Keratinocyte (primary cell): ENCODE data around the gene CPB1. TPM values are rescaled to one million over a fixed set of nuclear protein-coding genes. Genes with fewer than 3 reads are reported as not detected.

ENCODE experiments used
- DNase-seq: peaks from one replicate; pipeline ENCODE4 v3.0.0-alpha.2; 2011; ENCODE audit warnings: low read depth, missing footprints, low spot score
- FAIRE-seq: peaks from 2 replicates; lab custom pipeline; 2011; peaks lifted over from hg19 to GRCh38; lab: Jason Lieb, UNC
- H2AFZ ChIP-seq: 2 replicates; pipeline ENCODE4 v1.6.0; 2012; ENCODE audit warnings: low read length, control low read depth, inconsistent platforms; ENCODE audit not compliant: control insufficient read depth
- H3K27ac ChIP-seq: 2 replicates; pipeline ENCODE4 v1.5.1; 2011; ENCODE audit warnings: low read length; ENCODE audit not compliant: control insufficient read depth, insufficient read depth
- H3K27me3 ChIP-seq: 3 replicates; pipeline ENCODE4 v1.6.0; 2011; ENCODE audit warnings: low read length; ENCODE audit not compliant: control insufficient read depth, insufficient read depth; ENCODE audit errors: extremely low read depth
- H3K36me3 ChIP-seq, 2 experiments: 2 replicates in 1 of 2; 3 replicates in 1 of 2; pipeline ENCODE4 v1.5.1; 2011; ENCODE audit warnings: low read length in 2 of 2, mild to moderate bottlenecking in 1 of 2; ENCODE audit not compliant: control insufficient read depth in 2 of 2, insufficient read depth in 2 of 2; ENCODE audit errors: extremely low read depth in 1 of 2
- H3K4me1 ChIP-seq: 3 replicates; pipeline ENCODE4 v1.5.1; 2011; ENCODE audit warnings: low read length; ENCODE audit not compliant: control insufficient read depth, insufficient read depth; ENCODE audit errors: extremely low read depth
- H3K4me2 ChIP-seq: 3 replicates; pipeline ENCODE4 v1.6.0; 2011; ENCODE audit warnings: low read depth, low read length; ENCODE audit not compliant: control insufficient read depth, insufficient read depth; ENCODE audit errors: extremely low read depth
- H3K4me3 ChIP-seq, 3 experiments: fragments of 200-600 bp in 1 of 3; sonication (generic) in 1 of 3; 2 replicates in 2 of 3; 3 replicates in 1 of 3; pipeline ENCODE4 v1.5.1; 2011 to 2016; ENCODE audit warnings: low read length in 3 of 3, mild to moderate bottlenecking in 3 of 3, control low read depth in 2 of 3, inconsistent platforms in 1 of 3, low read depth in 1 of 3, mixed read lengths in 1 of 3, mixed run types in 1 of 3, moderate library complexity in 1 of 3; ENCODE audit not compliant: control insufficient read depth in 2 of 3, insufficient read depth in 2 of 3; ENCODE audit errors: extremely low read depth in 1 of 3
- H3K79me2 ChIP-seq: 2 replicates; pipeline ENCODE4 v1.6.0; 2012; ENCODE audit warnings: low read length; ENCODE audit not compliant: control insufficient read depth, insufficient read depth
- H3K9ac ChIP-seq: 3 replicates; pipeline ENCODE4 v1.6.0; 2011; ENCODE audit warnings: low read length; ENCODE audit not compliant: control insufficient read depth, insufficient read depth; ENCODE audit errors: extremely low read depth
- H3K9me1 ChIP-seq: 3 replicates; pipeline ENCODE4 v1.6.0; 2011; ENCODE audit warnings: low read length; ENCODE audit not compliant: control insufficient read depth, insufficient read depth; ENCODE audit errors: extremely low read depth
- H3K9me3 ChIP-seq: 2 replicates; pipeline ENCODE4 v1.5.1; 2012; ENCODE audit warnings: low read depth, low read length; ENCODE audit not compliant: control insufficient read depth
- H4K20me1 ChIP-seq: 3 replicates; pipeline ENCODE4 v1.6.0; 2011; ENCODE audit warnings: low read length; ENCODE audit not compliant: control insufficient read depth, insufficient read depth; ENCODE audit errors: extremely low read depth
- EZH2 ChIP-seq: IDR thresholded peaks from one replicate; pipeline ENCODE4 v1.6.1; 2012; ENCODE audit warnings: inconsistent platforms, mild to moderate bottlenecking, low read length, moderate library complexity
- dilution Hi-C: fragments of 300-500 bp; cut with MboI; formaldehyde crosslinking; loops from one replicate; pipeline ENCODE4 v1.7.0; 2020; ENCODE audit warnings: low sequenced_read_pairs; ENCODE audit not compliant: extremely low pct_ligation_motif_present
- polyA plus RNA-seq, 5 experiments: library from polyadenylated mRNA; depleted of rRNA in 3 of 5; stranded (reverse) in 3 of 5; stranded (forward) in 1 of 5; unstranded in 1 of 5; fragments of >200 nt; gene quantifications; 1 replicate in 1 of 5; 2 replicates in 3 of 5; 3 replicates in 1 of 5; pipeline versions ENCODE4 v1.2.1 to v1.2.3, GENCODE V29; 2011 to 2012; ENCODE audit warnings: missing spikeins in 2 of 5, low read depth in 1 of 5, low replicate concordance in 1 of 5
- TF ChIP-seq, protein P1 (sequence below), 3 experiments: IDR thresholded peaks in 1 of 3; conservative IDR thresholded peaks in 1 of 3; optimal IDR thresholded peaks in 1 of 3; 2 replicates in 2 of 3; 3 replicates in 1 of 3; pipeline versions ENCODE3 to v1.5.1; 2011; ENCODE audit warnings: low read length in 3 of 3, mild to moderate bottlenecking in 3 of 3, moderate library complexity in 2 of 3, control low read depth in 1 of 3, inconsistent platforms in 1 of 3; ENCODE audit not compliant: insufficient read depth in 2 of 3; ENCODE audit errors: extremely low read depth in 1 of 3

The CPB1 gene
- polyA plus RNA-seq, 1 donor (not counting 4 experiments of a cell fraction or from before 2014, with no cell fraction given), result not detected

DNA sequence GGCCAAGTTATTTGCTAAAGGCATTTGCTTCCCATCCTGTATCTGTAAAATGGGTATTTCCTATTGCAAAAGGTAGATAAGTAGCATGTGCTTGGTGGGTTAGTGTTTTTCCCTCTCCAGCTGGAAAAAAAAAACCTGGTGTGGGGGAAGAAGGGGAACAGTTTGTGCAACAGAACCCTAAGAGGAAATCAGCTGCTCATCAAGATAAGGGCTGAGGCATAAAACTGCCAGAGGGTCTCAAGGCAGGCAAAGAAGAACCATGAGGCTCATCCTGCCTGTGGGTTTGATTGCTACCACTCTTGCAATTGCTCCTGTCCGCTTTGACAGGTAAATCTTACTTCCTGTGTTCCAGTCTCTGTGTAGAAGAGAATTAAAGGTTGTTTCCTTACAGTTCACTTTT is 37.4 kb downstream of the CPB1 start, which contains the start of gene CPA3:
Gene CPA3, plus strand, starts transcription at position 248 of the 400 bp plus-strand sequence. Its CDS starts 12 bp downstream, at position 260.
- dilution Hi-C loops, result no loop called here
- TF ChIP-seq, protein P1, sequence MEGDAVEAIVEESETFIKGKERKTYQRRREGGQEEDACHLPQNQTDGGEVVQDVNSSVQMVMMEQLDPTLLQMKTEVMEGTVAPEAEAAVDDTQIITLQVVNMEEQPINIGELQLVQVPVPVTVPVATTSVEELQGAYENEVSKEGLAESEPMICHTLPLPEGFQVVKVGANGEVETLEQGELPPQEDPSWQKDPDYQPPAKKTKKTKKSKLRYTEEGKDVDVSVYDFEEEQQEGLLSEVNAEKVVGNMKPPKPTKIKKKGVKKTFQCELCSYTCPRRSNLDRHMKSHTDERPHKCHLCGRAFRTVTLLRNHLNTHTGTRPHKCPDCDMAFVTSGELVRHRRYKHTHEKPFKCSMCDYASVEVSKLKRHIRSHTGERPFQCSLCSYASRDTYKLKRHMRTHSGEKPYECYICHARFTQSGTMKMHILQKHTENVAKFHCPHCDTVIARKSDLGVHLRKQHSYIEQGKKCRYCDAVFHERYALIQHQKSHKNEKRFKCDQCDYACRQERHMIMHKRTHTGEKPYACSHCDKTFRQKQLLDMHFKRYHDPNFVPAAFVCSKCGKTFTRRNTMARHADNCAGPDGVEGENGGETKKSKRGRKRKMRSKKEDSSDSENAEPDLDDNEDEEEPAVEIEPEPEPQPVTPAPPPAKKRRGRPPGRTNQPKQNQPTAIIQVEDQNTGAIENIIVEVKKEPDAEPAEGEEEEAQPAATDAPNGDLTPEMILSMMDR (optimal IDR thresholded peaks at IDR 0.05 in 1 of 3, IDR thresholded peaks at IDR 0.05 in 1 of 3, conservative IDR thresholded peaks at IDR 0.05 in 1 of 3; ENCODE audit: extremely low read depth in 1 of 3, insufficient read depth in 2 of 3, low read length in 3 of 3), result no peak
- TF ChIP-seq EZH2, result no peak
- DNase-seq (no peak), FAIRE-seq (no peak)
- Histone ChIP-seq H3K27me3 (no peaks in the 10 kb centered on the region), H3K27ac (no peak within 1 kb of the TSS), H3K4me1 (no peaks in the 10 kb centered on the region), H3K79me2 (no peaks in the 10 kb centered on the region), H3K4me3 (no peak within 1 kb of the TSS), H3K36me3 (no peaks in the 10 kb centered on the region), H3K9me1 (no peaks in the 10 kb centered on the region), H3K9ac (no peak within 1 kb of the TSS), H3K4me2 (no peak within 1 kb of the TSS), H4K20me1 (no peaks in the 10 kb centered on the region), H3K9me3 (no peaks in the 10 kb centered on the region), H2AFZ (no peak within 1 kb of the TSS)

DNA sequence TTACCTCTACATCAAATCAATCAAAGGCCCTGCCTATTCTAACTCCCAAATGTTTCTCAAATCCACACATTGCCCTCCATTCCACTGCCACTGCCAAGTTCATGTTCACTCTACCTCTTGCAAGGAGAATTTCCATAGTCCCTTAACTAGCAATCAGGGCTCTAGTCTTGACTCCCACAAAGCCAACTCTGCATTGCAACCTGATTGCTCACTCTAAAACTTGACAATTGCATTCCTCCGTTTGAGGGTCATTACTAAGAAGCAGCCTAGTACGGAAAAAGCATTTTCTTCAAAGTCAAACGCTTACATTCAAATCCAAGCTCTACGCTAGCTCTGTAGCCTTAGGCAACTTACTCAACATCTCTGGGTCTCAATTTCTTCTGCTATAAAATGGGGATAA is 38.6 kb downstream of the CPB1 start:
- no peak overlapping the region for H3K4me2 ChIP-seq
- TF ChIP-seq, protein P1 (optimal IDR thresholded peaks at IDR 0.05 in 1 of 3, IDR thresholded peaks at IDR 0.05 in 1 of 3, conservative IDR thresholded peaks at IDR 0.05 in 1 of 3; ENCODE audit: extremely low read depth in 1 of 3, insufficient read depth in 2 of 3, low read length in 3 of 3), result no peak
- no peak for TF ChIP-seq EZH2
- no peak overlapping the region for H3K27ac ChIP-seq
- H3K4me3 ChIP-seq, result no peak overlapping the region
- no peak overlapping the region for H2AFZ ChIP-seq
- H3K27me3 ChIP-seq, result no peaks in the 10 kb centered on the region
- no peaks in the 10 kb centered on the region for H3K36me3 ChIP-seq
- H3K9ac ChIP-seq, result no peak overlapping the region
- dilution Hi-C loops, result no loop called here
- no peaks in the 10 kb centered on the region for H3K9me3 ChIP-seq
- no peaks in the 10 kb centered on the region for H3K79me2 ChIP-seq
- no peaks in the 10 kb centered on the region for H4K20me1 ChIP-seq
- no peaks in the 10 kb centered on the region for H3K9me1 ChIP-seq
- FAIRE-seq, result no peak
- no peaks in the 10 kb centered on the region for H3K4me1 ChIP-seq
- no peak for DNase-seq
